DMS114 treated with DMSO at 0.1 percent for 48 hours (cell line): ENCODE data around the gene TNXB.

ENCODE experiments used
- DNase-seq: peaks from one replicate; lab custom pipeline; 2025; ENCODE audit not compliant: unreplicated experiment; lab: John Stamatoyannopoulos, UW

The TNXB gene, protein sequence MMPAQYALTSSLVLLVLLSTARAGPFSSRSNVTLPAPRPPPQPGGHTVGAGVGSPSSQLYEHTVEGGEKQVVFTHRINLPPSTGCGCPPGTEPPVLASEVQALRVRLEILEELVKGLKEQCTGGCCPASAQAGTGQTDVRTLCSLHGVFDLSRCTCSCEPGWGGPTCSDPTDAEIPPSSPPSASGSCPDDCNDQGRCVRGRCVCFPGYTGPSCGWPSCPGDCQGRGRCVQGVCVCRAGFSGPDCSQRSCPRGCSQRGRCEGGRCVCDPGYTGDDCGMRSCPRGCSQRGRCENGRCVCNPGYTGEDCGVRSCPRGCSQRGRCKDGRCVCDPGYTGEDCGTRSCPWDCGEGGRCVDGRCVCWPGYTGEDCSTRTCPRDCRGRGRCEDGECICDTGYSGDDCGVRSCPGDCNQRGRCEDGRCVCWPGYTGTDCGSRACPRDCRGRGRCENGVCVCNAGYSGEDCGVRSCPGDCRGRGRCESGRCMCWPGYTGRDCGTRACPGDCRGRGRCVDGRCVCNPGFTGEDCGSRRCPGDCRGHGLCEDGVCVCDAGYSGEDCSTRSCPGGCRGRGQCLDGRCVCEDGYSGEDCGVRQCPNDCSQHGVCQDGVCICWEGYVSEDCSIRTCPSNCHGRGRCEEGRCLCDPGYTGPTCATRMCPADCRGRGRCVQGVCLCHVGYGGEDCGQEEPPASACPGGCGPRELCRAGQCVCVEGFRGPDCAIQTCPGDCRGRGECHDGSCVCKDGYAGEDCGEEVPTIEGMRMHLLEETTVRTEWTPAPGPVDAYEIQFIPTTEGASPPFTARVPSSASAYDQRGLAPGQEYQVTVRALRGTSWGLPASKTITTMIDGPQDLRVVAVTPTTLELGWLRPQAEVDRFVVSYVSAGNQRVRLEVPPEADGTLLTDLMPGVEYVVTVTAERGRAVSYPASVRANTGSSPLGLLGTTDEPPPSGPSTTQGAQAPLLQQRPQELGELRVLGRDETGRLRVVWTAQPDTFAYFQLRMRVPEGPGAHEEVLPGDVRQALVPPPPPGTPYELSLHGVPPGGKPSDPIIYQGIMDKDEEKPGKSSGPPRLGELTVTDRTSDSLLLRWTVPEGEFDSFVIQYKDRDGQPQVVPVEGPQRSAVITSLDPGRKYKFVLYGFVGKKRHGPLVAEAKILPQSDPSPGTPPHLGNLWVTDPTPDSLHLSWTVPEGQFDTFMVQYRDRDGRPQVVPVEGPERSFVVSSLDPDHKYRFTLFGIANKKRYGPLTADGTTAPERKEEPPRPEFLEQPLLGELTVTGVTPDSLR (N-terminal part only)

DNA sequence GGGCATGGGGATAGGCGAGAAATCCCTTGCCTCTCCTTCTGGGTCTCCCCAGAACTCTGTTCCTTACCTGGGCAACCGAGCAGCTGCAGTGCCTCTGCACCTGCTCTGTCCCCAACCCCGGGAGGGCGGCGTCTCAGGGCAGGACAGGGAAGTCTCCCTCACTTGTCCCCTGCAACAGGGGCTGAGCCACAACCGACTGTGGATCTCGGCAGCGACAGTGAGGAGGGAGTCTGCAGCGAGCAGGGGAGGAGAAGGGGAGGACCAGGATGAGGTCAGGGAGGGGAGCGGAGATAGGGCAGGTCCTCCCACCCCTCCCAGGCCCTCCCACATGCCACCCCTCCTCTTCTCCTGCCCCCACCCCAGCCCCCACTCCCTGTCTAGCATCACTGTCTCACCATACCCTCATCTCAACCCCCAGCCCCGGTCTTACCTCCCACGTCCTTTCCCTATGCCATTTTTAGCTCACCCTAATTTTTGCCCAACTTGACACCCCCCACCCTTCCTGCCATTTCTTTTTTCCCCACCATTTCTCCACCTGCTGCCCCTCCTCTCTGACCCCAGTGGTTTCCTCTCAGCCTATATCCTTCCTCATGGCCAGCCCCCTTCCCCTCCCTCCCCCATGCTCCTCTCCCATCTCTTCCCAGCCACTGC, at the start of gene TNXB:
Gene TNXB, minus strand, starts transcription at position 225 of the 651 bp plus-strand sequence. CDS start 11,140 bp downstream, outside the sequence.
- DNase-seq, result no peak

DNA sequence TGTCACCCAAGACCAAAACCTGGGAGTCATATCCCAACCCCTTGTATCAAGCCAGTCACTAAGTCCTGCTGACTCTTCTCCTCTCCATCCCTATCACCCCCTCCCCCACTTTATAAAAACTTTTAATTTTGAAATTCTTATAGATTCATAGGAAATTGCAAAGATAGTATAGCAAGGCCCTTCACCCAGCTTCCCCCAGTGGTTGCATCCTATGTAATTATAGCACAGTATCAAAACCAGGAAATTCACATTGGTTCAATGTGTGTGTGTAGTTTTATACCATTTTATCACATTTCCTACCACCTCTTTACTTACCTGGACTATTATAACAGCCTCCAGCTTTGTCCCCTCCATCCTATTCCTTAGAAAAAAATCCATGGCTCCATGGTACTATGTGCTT, 48.9 kb upstream of the TNXB start:
- no peak for DNase-seq

DNA sequence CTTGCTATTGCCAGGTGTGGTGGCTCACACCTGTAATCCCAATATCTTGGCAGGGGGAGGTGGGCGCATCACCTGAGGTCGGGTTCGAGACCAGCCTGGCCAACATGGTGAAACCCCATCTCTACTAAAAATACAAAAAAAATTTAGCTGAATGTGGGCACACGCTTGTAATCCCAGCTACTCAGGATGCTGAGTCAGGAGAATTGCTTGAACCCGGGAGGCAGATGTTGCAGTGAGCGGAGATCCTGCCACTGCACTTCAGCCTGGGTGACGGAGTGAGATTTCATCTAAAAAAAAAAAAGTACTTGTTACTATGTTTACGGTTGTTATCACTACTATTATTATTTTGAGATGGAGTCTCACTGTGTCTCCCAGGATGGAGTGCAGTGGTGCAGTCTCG, 47.8 kb upstream of the TNXB start:
- DNase-seq, result no peak

DNA sequence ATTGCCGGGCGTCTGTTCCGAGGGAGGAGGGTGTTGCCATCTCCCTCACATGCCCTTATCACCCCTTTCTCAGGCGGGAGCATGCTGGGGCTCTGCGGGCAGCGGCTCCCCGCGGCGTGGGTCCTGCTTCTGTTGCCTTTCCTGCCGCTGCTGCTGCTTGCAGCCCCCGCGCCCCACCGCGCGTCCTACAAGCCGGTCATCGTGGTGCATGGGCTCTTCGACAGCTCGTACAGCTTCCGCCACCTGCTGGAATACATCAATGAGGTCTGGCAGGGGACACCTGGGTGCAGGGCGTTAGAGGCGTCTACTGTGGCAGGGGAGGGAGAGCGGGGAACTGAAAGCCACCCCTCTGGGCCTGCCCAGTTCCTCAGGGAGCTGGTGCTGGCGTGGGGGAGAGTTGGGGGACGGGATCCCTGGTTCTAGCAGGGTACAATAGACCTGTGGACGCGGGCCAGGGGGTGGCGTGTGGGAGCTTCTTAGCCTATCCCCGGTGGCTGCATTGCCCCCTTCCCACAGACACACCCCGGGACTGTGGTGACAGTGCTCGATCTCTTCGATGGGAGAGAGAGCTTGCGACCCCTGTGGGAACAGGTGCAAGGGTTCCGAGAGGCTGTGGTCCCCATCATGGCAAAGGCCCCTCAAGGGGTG, 45.5 kb upstream of the TNXB start:
- DNase-seq, result peak; percentile 55

DNA sequence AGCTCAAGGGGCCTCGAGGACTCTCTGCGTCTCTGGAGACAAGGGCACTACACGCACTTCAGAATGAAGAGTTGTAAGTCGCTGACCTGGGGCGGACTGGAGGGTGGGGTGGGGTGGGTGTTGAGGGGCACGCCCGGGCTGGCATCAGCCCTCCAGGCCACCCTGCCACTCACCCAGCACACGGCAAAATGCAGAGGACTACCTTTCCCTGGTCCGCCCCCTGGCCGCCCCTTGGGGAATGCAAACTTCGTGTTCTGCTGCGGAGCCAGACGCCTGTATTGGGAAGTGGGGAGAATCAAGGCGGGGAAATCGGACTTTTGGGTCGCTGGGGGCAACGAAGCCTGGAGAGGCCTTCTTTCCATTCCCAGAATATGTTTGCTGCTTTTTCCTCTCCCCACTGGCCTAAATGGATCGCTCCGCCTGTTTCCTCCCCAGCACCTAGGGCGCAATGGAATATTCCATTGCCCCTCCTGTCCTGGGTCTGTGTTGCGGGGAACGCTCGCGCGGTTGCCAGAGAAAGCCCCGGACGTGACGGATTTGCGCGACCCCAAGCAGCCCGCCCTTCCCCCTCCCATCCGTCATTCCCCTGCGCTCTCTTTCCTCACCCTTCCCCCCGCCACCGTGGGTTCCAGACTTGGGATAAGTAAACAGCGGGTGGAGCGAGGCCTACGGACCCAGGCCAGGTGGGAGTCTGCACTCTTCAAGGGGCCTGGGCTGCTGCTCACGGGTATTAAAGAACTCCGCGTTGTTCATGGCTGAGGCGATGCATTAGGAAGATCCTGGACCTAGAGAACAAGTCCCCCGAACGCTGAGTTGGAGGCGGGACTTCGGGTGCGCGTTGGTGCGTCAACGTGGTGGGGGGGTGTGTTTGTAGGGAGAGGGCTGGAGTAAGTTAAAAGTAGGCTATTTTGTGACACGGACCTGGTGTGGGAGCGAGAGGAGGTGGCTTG, 44.7 kb upstream of the TNXB start, which contains the start of gene PPT2:
Gene PPT2, plus strand, starts transcription at position 578 of the 950 bp plus-strand sequence. CDS start 454 bp downstream, outside the sequence.
- DNase-seq, result peak; percentile 94

DNA sequence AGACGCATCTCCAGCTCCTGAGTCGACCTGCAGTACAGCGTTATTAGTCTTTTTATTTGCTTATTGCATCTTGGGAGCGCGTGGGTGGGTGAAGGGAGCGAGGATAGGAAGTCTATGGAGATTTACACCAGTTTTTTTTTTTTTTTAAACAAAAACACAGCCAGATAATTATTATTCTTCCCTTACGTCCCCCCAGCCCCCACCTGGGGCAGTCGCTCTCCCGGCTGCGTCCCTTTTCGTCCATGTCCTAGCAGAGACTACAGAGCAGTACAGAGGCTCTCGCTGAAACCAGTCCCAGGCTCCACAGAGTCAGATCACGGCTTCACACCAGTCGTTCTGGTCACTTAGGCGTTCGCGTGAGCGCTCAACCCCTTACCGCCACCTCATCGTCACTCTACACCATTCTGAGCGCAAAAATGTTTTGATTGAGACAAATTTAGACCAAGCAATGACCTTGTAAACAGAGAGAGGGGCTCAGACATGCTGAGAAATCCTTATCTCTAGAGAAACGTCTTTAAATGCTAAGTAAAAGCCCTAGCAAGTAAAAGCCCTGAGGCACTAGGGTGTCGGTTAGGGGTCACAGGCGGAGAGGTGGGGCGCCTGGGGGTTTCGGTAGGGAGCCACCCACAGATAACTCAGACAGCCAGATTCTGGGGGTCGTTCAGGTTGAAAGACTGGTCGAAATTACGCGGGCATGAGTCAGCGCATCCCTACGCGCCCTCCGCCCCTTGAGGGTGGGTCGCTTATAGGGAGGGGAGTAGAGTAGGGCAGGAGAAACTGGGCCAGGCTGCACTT, 43.8 kb upstream of the TNXB start:
- no peak for DNase-seq

DNA sequence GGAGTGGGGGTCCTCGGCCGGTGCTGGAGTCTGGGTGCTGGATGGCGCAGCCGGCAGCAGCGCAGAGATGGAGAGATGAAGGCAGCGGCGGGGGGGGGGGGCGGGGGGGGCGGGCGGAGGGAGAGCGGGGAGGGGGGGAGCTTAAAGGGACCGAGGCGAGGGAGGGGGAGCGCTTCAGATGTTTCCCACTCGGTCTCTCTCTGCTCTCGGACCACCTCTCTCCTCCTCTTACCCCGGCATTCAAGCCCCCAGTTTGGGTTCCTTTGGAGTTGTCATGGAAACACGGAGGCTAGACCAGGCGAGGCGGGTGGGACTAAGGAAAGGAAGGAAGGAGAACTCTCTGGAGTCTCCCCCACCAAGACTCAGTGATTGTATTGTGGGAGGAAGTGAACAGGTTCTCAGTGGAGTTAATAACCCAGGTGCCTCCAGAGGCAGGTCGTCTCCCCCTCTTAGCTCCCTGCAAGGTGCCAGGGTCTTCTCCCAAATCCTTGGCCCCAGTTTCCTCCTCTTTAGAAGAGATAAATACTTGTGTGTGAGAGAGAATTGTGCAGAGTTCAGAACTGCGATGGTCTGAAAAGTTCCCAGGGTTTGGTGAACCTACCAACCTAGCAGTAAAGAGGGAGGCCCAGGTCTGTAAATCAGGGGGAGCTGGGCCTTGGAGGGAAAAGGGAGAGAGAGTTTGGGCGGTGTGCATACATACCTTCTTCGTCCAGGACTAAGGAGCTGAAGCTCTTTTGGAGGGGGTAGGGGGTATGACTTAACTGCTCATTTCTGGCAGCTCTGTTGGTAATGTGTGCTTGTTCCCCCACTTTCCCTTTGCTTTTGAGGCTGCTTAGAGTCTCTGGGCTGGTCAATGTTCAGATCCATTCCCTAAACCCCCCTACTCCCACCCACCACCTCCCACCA, 43.0 kb upstream of the TNXB start, which contains the start of gene PRRT1:
Gene PRRT1, minus strand, starts transcription at position 77 of the 906 bp plus-strand sequence. CDS start 112 bp downstream, outside the sequence.
- no peak for DNase-seq

DNA sequence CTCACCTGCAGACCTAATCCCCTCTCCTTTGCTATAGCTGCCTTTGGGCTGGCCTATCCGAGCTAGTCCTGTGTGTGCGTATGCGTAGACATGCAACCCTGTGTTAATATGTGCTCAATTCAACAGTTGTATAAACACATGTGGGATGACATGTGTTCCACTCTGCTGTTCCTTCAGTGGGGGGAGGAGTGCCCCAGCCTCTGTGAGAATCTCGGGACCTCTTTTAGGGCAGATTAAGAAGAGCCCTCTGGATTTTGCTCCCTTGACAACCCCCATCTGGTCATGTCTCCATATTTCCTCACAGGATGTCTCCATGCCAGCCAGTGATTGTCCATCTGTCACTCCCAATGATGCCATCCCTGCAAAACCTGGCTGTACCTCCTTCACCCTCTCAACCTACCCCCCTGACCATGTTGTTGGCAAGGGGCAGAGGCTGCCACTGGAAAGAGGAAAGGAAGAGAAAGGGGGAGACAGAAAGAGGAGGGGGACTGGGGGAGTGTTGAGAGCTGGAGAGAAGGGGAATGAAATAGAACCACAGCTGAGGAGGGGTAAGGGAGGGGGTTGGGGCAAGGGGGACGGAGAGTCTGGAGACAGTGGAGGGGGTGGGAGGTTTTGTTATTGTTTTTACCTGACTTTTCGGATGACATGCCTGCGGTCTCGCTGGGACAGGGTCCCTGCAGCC, 42.2 kb upstream of the TNXB start:
- no peak for DNase-seq

DNA sequence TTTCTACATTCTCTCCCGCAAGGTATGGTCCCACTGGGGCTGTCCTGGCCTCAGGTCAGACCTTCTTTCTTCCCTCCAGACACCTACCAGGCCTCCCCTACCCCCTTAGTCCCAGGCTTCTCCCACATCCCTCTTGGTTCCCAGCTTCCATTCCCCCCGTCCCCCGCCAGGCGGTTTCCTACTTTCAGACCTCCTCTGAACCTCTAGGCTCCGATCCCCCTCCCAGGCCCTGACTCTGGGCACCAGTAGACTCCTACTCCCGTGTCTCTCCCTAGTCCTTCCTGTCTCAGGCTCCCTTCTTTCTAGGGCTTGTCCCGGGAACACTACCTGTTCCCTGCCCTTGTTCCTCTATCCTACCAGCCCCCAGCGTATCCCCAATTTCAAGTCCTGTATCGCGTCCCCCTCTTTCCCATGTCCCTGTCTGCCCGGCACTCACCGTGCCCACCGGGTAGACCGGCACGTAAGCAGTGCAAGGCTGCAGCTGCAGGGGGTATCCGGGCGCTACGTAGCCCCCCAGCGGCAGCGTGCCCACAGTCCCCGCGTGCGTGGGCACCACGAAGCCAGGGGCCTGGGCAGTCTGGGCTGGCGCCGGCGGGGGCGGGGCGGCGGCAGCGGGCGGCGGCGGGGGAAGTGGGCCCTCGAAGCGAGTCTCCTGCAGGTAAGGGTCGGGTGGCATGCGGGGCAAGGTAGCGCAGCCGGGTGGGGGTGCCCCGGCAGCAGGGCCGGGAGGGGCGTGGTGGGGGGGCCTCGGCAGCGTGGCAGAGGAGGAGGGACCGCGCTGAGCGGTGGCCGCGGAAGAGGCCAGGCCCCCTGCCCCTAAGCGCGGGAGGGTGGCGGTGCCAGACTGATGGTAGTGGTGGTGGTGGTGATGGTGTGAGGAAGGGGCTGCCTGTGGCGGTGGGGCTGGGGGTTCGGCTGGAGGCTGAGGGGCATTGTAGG, 41.1 kb upstream of the TNXB start:
- no peak for DNase-seq

DNA sequence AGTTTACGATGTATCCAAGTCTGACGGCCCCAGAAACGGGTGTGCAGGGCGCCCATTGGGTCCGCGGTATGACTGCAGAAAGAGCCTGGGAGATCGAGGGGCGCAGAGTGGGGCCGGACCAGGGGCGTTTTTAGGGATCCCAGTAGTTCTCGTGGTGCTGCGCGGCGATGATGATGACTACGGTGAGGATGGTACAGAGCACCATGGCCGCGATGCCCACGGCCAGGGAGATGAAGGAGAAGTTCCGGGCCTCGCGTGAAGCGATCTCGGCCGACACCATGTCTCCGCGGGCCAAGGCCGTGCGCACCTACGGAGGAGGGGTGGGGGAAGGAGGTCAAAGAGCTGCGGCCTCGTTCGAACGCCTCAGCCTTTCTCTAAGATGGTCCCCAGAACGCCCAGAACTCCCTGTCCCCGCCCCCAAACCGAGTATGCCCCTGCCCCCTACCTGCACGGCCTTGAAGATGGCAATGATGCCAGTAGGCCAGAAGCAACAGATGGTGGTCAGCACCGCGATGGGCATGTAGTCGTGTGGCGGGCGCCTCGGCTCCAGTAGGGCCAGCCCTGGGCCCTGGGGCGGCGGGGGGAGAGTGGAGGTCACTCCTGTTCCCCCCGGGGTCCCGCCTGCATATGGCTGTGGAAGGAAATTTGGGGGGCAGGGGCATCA, 40.1 kb upstream of the TNXB start:
- DNase-seq, result no peak

DNA sequence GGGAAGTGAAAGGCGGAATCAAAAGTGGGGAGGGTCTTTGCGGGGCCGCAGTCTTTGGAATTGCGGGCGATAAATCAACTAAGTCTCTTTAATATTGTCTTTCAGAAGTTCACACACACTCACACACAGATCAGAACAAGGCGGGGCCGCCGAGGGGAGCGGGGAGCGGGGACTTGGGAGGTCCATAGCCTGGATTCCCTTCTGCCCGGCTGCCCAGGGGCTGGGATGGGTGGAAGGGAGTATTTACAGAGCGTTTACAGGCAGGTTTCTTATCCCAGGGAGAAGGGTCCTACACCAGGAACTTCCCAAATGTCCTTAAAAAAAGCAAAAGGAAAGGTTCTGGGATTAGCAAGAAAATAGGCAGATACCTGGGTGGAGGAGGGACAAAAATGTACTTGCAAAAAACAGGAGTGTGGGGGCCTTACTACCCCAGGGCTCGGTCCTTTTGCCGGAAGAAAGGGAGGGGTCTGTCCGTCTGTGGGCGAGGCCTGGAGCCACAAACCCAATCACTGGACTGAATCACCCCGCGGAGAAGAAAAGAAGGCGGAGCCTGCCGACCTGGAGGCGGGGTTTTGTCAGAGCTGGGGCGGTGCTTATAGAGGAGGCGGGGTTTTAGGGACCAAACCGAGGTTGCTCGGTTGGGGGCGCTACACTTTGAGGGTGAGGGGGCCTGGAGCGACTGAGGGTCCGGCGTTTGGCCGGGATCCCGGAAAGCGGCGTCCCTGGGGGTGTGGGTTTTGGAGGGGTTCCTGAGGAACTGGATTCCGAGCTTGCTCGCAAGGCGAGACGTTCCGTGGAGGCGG, 39.4 kb upstream of the TNXB start:
- DNase-seq, result no peak

DNA sequence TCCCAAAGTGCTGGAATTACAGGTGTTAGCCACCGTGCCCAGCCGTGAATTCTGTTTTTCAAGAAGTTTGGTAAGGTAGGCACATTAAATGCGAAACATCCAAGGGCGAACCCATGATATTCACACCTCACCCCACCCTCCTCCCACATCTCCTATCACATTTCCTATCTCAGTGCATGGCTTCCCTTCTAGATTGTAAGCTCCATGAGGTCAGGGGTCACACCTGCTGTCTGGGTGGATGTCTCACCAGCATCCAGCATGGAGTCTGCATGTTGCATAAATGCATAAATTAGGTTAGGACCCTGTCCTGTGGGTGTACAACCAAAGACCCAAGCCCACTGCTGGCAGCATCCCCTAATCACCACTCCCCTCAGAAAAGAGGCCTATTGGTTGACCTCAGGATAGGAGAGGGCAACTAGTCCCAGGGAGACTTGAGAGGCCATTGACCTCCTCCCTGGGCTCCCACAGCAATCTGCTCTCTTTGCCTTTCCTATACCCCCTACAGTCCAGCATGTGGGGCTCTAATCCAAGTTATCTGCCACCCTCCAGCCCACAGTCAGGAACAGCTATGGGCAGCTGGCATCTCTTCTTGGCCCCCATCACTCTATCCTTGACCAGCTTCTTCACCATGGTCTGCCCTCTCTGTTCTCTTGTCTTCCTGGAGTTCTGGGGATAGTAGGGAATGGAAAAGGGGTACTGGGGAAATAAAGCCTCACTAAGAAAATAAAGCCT, 38.4 kb upstream of the TNXB start:
- no peak for DNase-seq

DNA sequence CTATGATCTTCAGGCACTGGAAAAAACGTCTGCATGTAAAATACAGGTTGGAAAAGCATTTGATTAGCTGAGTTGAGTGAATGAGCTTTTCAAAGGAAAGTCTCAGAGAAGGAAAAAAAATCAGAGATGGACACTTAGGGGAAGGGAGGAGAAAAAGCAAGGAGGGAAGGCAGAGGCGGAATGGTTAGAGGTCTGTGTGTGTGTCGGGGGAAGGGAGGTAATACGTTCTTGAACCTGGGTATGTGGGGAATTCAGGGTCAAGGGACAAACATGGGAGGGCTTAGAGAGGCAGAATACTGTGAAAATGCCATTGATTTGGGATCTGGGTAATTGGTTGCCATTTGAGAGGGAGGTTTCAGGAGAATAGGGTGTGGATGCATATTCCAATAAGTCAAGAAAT, 37.5 kb upstream of the TNXB start:
- no peak for DNase-seq
